IMR-90 (cell line): Measurements from ENCODE around the gene NFKB1. TPM values are rescaled to one million over a fixed set of nuclear protein-coding genes. Genes with fewer than 3 reads are reported as not detected.

Experiments
- ATAC-seq: fragments of 200-7000 bp; cut with Tn5 transposase; 2 replicates; pipeline ENCODE4 v1.9.1; 2020; ENCODE audit warnings: low read depth, mild to moderate bottlenecking, moderate library complexity
- BruUV-seq: library from RNA; stranded (reverse); fragments of 400-500 nt; replicated peaks from 2 replicates; lab custom pipeline; 2021; lab: Mats Ljungman, UMichigan
- CTCF ChIA-PET: fragments of 300-600 bp; formaldehyde crosslinking; extraction: SDS; loops from one replicate; lab custom pipeline; 2021; ENCODE audit warnings: antibody characterized with exemption; lab: Yijun Ruan, JAX
- POLR2A ChIA-PET: fragments of 300-600 bp; sonication (Branson Sonifier 250); formaldehyde crosslinking; loops from one replicate; lab custom pipeline; 2022; ENCODE audit warnings: antibody characterized with exemption; ENCODE audit not compliant: unreplicated experiment; lab: Charles Lee
- DNase-seq: peaks from one replicate; pipeline ENCODE4 v3.0.0; 2013
- H2AFZ ChIP-seq: replicated peaks from 2 replicates; pipeline ENCODE3; 2013; ENCODE audit warnings: low read length, mild to moderate bottlenecking; ENCODE audit not compliant: poor library complexity
- H2AK5ac ChIP-seq: 2 replicates; pipeline ENCODE4 v1.6.1; 2013; ENCODE audit warnings: low read depth, low read length, inconsistent platforms
- H2AK9ac ChIP-seq: replicated peaks from 2 replicates; pipeline ENCODE3; 2013; ENCODE audit warnings: mild to moderate bottlenecking, low read depth, low read length, moderate library complexity; ENCODE audit not compliant: poor library complexity
- H2BK120ac ChIP-seq: 2 replicates; pipeline ENCODE4 v1.6.1; 2013; ENCODE audit warnings: low read depth, low read length, inconsistent platforms
- H2BK15ac ChIP-seq: 3 replicates; pipeline ENCODE4 v1.6.1; 2013; ENCODE audit warnings: low read depth, low read length, inconsistent platforms
- H2BK20ac ChIP-seq: 2 replicates; pipeline ENCODE4 v1.6.1; 2013; ENCODE audit warnings: low read depth, mild to moderate bottlenecking, inconsistent platforms, low read length, moderate library complexity
- H2BK5ac ChIP-seq: 2 replicates; pipeline ENCODE4 v1.6.1; 2013; ENCODE audit warnings: mild to moderate bottlenecking, low read depth, low read length, inconsistent platforms; ENCODE audit not compliant: poor library complexity, severe bottlenecking
- H3K14ac ChIP-seq: replicated peaks from 2 replicates; pipeline ENCODE4 v1.6.1; 2013; ENCODE audit warnings: low read depth, low read length, inconsistent platforms
- H3K18ac ChIP-seq: 2 replicates; pipeline ENCODE4 v1.6.1; 2013; ENCODE audit warnings: low read depth, low read length, control low read depth
- H3K23ac ChIP-seq: 2 replicates; pipeline ENCODE4 v1.6.1; 2013; ENCODE audit warnings: low read depth, low read length, inconsistent platforms
- H3K27ac ChIP-seq: 2 replicates; pipeline ENCODE4 v1.5.1; 2013; ENCODE audit warnings: mild to moderate bottlenecking, control low read depth, low read length; ENCODE audit not compliant: insufficient read depth
- H3K27me3 ChIP-seq: 2 replicates; pipeline ENCODE4 v1.6.1; 2013; ENCODE audit warnings: low read length; ENCODE audit not compliant: control insufficient read depth, insufficient read depth
- H3K36me3 ChIP-seq: 2 replicates; pipeline ENCODE4 v1.6.1; 2013; ENCODE audit warnings: low read length, mixed read lengths; ENCODE audit not compliant: control insufficient read depth, insufficient read depth
- H3K4ac ChIP-seq: 2 replicates; pipeline ENCODE4 v1.6.1; 2013; ENCODE audit warnings: low read depth, low read length, inconsistent platforms
- H3K4me1 ChIP-seq: 2 replicates; pipeline ENCODE4 v1.6.1; 2013; ENCODE audit warnings: low read length, mixed read lengths; ENCODE audit not compliant: control insufficient read depth, insufficient read depth
- H3K4me2 ChIP-seq: 2 replicates; pipeline ENCODE4 v1.6.1; 2013; ENCODE audit warnings: low read depth, mild to moderate bottlenecking, control low read depth, low read length, moderate library complexity
- H3K4me3 ChIP-seq: 2 replicates; pipeline ENCODE4 v1.5.1; 2013; ENCODE audit warnings: low read depth, mild to moderate bottlenecking, control low read depth, low read length, moderate library complexity; ENCODE audit not compliant: insufficient read depth
- H3K56ac ChIP-seq: 2 replicates; pipeline ENCODE4 v1.6.1; 2013; ENCODE audit warnings: low read length, inconsistent platforms; ENCODE audit not compliant: insufficient read depth; ENCODE audit errors: extremely low read depth
- H3K79me1 ChIP-seq, 2 experiments: 2 replicates each; pipeline ENCODE4 v1.6.1; 2013; ENCODE audit warnings: low read length in 2 of 2, inconsistent platforms in 1 of 2, low read depth in 1 of 2
- H3K9ac ChIP-seq: 2 replicates; pipeline ENCODE4 v1.6.1; 2013; ENCODE audit warnings: low read depth, low read length, control low read depth
- H3K9me1 ChIP-seq: 2 replicates; pipeline ENCODE4 v1.6.1; 2013; ENCODE audit warnings: low read length, inconsistent platforms; ENCODE audit not compliant: insufficient read depth
- H3K9me3 ChIP-seq: 2 replicates; pipeline ENCODE4 v1.6.1; 2013; ENCODE audit warnings: low read length; ENCODE audit not compliant: control insufficient read depth, insufficient read depth
- H4K20me1 ChIP-seq: 2 replicates; pipeline ENCODE4 v1.6.1; 2013; ENCODE audit warnings: low read length, inconsistent platforms; ENCODE audit not compliant: insufficient read depth
- H4K5ac ChIP-seq: 2 replicates; pipeline ENCODE4 v1.6.1; 2013; ENCODE audit warnings: mild to moderate bottlenecking, low read depth, low read length, control low read depth
- H4K8ac ChIP-seq, 2 experiments: 2 replicates each; pipeline ENCODE4 v1.6.1; 2013; ENCODE audit warnings: low read depth in 2 of 2, low read length in 2 of 2, control low read depth in 1 of 2, inconsistent platforms in 1 of 2
- H4K91ac ChIP-seq: 2 replicates; pipeline ENCODE4 v1.6.1; 2013; ENCODE audit warnings: low read depth, low read length, inconsistent platforms; ENCODE audit not compliant: insufficient read depth
- BHLHE40 ChIP-seq: fragments of 150-350 bp; IDR thresholded peaks from 2 replicates; pipeline ENCODE4 v1.6.1; 2016; ENCODE audit warnings: mild to moderate bottlenecking, low read depth, low read length
- CEBPB ChIP-seq: IDR thresholded peaks from 2 replicates; pipeline ENCODE4 v1.6.1; 2012; ENCODE audit warnings: low read depth, low read length, improper control_type of control experiment
- CHD1 ChIP-seq: IDR thresholded peaks from 2 replicates; pipeline ENCODE4 v1.6.1; 2012; ENCODE audit warnings: low read depth, low read length, improper control_type of control experiment
- CTCF ChIP-seq: conservative IDR thresholded peaks from 2 replicates; pipeline ENCODE4 v1.5.1; 2012; ENCODE audit warnings: mild to moderate bottlenecking, low read depth, low read length, improper control_type of control experiment
- FOS ChIP-seq: fragments of 150-350 bp; IDR thresholded peaks from 2 replicates; pipeline ENCODE4 v1.6.1; 2016; ENCODE audit warnings: low read depth, low read length
- MAFK ChIP-seq: IDR thresholded peaks from 2 replicates; pipeline ENCODE4 v1.6.1; 2012; ENCODE audit warnings: low read depth, low read length, improper control_type of control experiment
- MAZ ChIP-seq: IDR thresholded peaks from 2 replicates; pipeline ENCODE4 v1.6.1; 2012; ENCODE audit warnings: low read depth, mild to moderate bottlenecking, low read length, improper control_type of control experiment, moderate library complexity, borderline replicate concordance
- MXI1 ChIP-seq: IDR thresholded peaks from 2 replicates; pipeline ENCODE4 v1.6.1; 2012; ENCODE audit warnings: low read depth, mild to moderate bottlenecking, low read length, moderate library complexity, borderline replicate concordance
- NFE2L2 ChIP-seq: fragments of 150-350 bp; IDR thresholded peaks from 2 replicates; pipeline ENCODE4 v1.6.1; 2016; ENCODE audit warnings: low read depth, mild to moderate bottlenecking, low read length
- RAD21 ChIP-seq: IDR thresholded peaks from 2 replicates; pipeline ENCODE4 v1.6.1; 2012; ENCODE audit warnings: low read length, improper control_type of control experiment
- RCOR1 ChIP-seq: IDR thresholded peaks from 2 replicates; pipeline ENCODE4 v1.6.1; 2012; ENCODE audit warnings: mild to moderate bottlenecking, low read length, improper control_type of control experiment; ENCODE audit not compliant: insufficient replicate concordance
- RFX5 ChIP-seq: IDR thresholded peaks from 2 replicates; pipeline ENCODE4 v1.8.0; 2012; ENCODE audit warnings: low read depth, mild to moderate bottlenecking, low read length, moderate library complexity
- SMC3 ChIP-seq: fragments of 150-350 bp; IDR thresholded peaks from 2 replicates; pipeline ENCODE4 v1.6.1; 2016; ENCODE audit warnings: low read depth, mild to moderate bottlenecking, antibody characterized with exemption, low read length, moderate library complexity
- USF2 ChIP-seq: fragments of 150-350 bp; IDR thresholded peaks from 2 replicates; pipeline ENCODE4 v1.6.1; 2017; ENCODE audit warnings: mild to moderate bottlenecking, antibody characterized with exemption, low read length, low read depth
- WGBS, 2 experiments: methylation state at CpG; one replicate each; pipeline versions ENCODE4 v1.1.5 to v1.1.7; 2013; ENCODE audit warnings: missing lambda C conversion rate in 2 of 2; ENCODE audit not compliant: insufficient read length in 1 of 2; ENCODE audit errors: extremely low coverage in 2 of 2; 5-methylcytosine and 5-hydroxymethylcytosine counted together
- dilution Hi-C: fragments of 300-500 bp; cut with HindIII; formaldehyde crosslinking; loops from one replicate; pipeline ENCODE4 v1.14.3; 2018; ENCODE audit warnings: low sequenced_read_pairs; ENCODE audit not compliant: unreplicated experiment
- in situ Hi-C: fragments of 300-500 bp; cut with MboI; formaldehyde crosslinking; loops from 3 replicates; pipeline ENCODE4 v1.14.3; 2019; ENCODE audit warnings: low sequenced_read_pairs, inconsistent platforms, mixed read lengths
- intact Hi-C: fragments of 100-400 bp; cut with micrococcal nuclease; formaldehyde crosslinking; loops from 2 replicates; pipeline ENCODE4 v1.10.0; 2022
- polyA plus RNA-seq, 3 experiments: library from polyadenylated mRNA; depleted of rRNA; stranded (reverse); fragments of >200 nt; gene quantifications; 2 replicates each; pipeline ENCODE4 v1.2.3, GENCODE V29; 2012; ENCODE audit warnings: low replicate concordance in 1 of 3
- total RNA-seq: library from RNA; depleted of rRNA; stranded (reverse); fragments of >200 nt; gene quantifications from 2 replicates; pipeline ENCODE4 v1.2.3, GENCODE V29; 2012

Gene NFKB1
- total and polyA plus RNA-seq, 2 of the 4 experiments (the other 2 are of a cell fraction) = 19.8 to 24.6 TPM

- H3K4me2 ChIP-seq = peak overlapping the region; percentile 72; the same call in 1 of the 2 replicates
- no peak overlapping the region for H2AFZ ChIP-seq
- no peak overlapping the region; the same call in 1 of the 2 replicates for H3K14ac ChIP-seq
- H2BK5ac ChIP-seq = no peak overlapping the region
- no TSS peak for BruUV-seq
- no peak overlapping the region for H3K56ac ChIP-seq
- no peak overlapping the region for H4K91ac ChIP-seq
- peaks cover 0 to 36% of the 10 kb centered on the region in 2 experiments; a peak in 3 of 4 replicates for H3K79me1 ChIP-seq
- no peak overlapping the region for H3K27ac ChIP-seq
- no peak overlapping the region for H3K4me3 ChIP-seq
- no CpG with 5 or more reads among the region's 4 CpGs for WGBS, 2 experiments
- H3K23ac ChIP-seq = no peak overlapping the region
- H3K36me3 ChIP-seq = no peaks in the 10 kb centered on the region
- ATAC-seq (peak; percentile 13; the same call in 1 of the 2 replicates), DNase-seq (no peak)
- dilution Hi-C loops (no loop called here), intact Hi-C loops (no loop called here), in situ Hi-C loops (no loop called here)
- H2BK120ac ChIP-seq = no peak overlapping the region
- H3K18ac ChIP-seq = no peak overlapping the region
- H4K20me1 ChIP-seq = no peaks in the 10 kb centered on the region
- H3K4me1 ChIP-seq = peaks cover 2% of the 10 kb centered on the region; the same call in 1 of the 2 replicates
- peaks cover 6% of the 10 kb centered on the region; the same call in 1 of the 2 replicates for H3K9me1 ChIP-seq
- H3K9ac ChIP-seq = no peak overlapping the region
- no peak overlapping the region for H4K8ac ChIP-seq
- ChIA-PET POLR2A (no interaction called here), CTCF (interaction anchor here (1.1 kb wide), 1 partner anchor 60 kb away, joined by 3 read pairs; no protein-coding TSS in a partner anchor)
- H4K5ac ChIP-seq = no peak overlapping the region
- H2BK15ac ChIP-seq = no peak overlapping the region
- no peak overlapping the region for H2AK5ac ChIP-seq
- H2AK9ac ChIP-seq = no peak overlapping the region
- no peaks in the 10 kb centered on the region for H3K27me3 ChIP-seq
- H3K4ac ChIP-seq = no peak overlapping the region
- no peak overlapping the region for H2BK20ac ChIP-seq
- no peaks in the 10 kb centered on the region for H3K9me3 ChIP-seq
- TF ChIP-seq NFE2L2 (no peak), MAZ (no peak), RAD21 (no peak), MAFK (no peak), CEBPB (no peak), USF2 (no peak), CTCF (no peak), BHLHE40 (no peak), RCOR1 (no peak), CHD1 (no peak), RFX5 (no peak), FOS (no peak), SMC3 (no peak), MXI1 (no peak)
Measured at GRCh38 chr4:102560571-102561341, 59.6 kb downstream of the NFKB1 start.
